ENCODE measurements around the gene MS4A3. TPM values are rescaled to one million over a fixed set of nuclear protein-coding genes. Genes with fewer than 3 reads are reported as not detected.
"Not testable (repeated sequence)": the region's sequence is repeated elsewhere in the genome, so short reads cannot be mapped to it uniquely, and the experiment has no call there.

Gene MS4A3
- total RNA-seq, 1 donor from 2014 or later: not detected

DNA sequence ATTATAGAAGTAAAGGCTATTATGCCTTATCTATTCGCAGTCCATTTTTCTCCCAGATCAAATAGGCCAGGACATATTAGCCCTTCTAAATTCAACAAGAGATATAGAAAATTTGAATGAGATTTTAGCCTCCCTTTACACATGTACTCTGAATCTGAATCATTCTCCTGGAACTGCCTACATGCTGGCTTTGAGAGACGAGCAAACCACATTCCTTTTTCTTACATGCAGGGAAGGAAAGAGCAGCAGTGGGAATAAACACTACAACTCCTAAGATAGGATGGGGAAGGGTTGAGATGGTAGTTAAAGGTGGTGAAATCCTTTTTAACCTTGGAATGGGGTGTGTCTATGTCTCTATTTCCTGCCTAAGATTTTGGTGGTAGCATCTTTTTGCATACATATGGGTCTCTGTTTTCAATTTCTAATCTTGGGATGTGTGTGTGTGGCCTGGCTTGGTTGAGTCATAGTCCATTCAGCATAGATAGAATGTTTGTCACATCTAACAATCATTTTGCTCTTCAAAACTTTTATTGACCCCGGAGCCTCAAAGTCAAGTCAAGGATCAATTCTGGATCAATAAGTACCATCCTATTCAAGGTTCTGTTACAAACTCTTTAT lies 27.3 kb upstream of the MS4A3 start:
- no peak for DNase-seq (ENCODE audit: low read depth)
- no peak for FAIRE-seq
- Histone ChIP-seq H3K36me3 (ENCODE audit: insufficient read depth, low read length) (no peaks in the 10 kb centered on the region), H3K4me1 (ENCODE audit: insufficient read depth, low read length) (no peaks in the 10 kb centered on the region), H4K20me1 (ENCODE audit: insufficient read depth, low read length) (no peaks in the 10 kb centered on the region), H3K27ac (ENCODE audit: low read depth, low read length) (no peak overlapping the region), H3K9ac (ENCODE audit: low read length) (no peak overlapping the region), H3K4me3 (ENCODE audit: insufficient read depth, low read depth, low read length) (no peak overlapping the region), H3K4me2 (ENCODE audit: low read length) (no peak overlapping the region), H2AFZ (ENCODE audit: low read depth, low read length) (no peak overlapping the region), H3K9me3 (ENCODE audit: insufficient read depth, low read depth, low read length) (no peaks in the 10 kb centered on the region), H3K79me2 (ENCODE audit: insufficient read depth, low read length) (no peaks in the 10 kb centered on the region), H3K27me3 (ENCODE audit: insufficient read depth, low read length) (no peaks in the 10 kb centered on the region)
- H3K36me3 Mint-ChIP-seq (ENCODE audit: low read depth, unreplicated experiment): no peaks in the 10 kb centered on the region
- no peak overlapping the region for H3K27ac Mint-ChIP-seq (ENCODE audit: unreplicated experiment)
- H3K4me3 Mint-ChIP-seq (ENCODE audit: unreplicated experiment): no peak overlapping the region
- no peak for TF ChIP-seq EZH2 (IDR thresholded peaks at IDR 0.05; ENCODE audit: insufficient read depth, low read length)
- TF ChIP-seq, protein P1, sequence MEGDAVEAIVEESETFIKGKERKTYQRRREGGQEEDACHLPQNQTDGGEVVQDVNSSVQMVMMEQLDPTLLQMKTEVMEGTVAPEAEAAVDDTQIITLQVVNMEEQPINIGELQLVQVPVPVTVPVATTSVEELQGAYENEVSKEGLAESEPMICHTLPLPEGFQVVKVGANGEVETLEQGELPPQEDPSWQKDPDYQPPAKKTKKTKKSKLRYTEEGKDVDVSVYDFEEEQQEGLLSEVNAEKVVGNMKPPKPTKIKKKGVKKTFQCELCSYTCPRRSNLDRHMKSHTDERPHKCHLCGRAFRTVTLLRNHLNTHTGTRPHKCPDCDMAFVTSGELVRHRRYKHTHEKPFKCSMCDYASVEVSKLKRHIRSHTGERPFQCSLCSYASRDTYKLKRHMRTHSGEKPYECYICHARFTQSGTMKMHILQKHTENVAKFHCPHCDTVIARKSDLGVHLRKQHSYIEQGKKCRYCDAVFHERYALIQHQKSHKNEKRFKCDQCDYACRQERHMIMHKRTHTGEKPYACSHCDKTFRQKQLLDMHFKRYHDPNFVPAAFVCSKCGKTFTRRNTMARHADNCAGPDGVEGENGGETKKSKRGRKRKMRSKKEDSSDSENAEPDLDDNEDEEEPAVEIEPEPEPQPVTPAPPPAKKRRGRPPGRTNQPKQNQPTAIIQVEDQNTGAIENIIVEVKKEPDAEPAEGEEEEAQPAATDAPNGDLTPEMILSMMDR (IDR thresholded peaks at IDR 0.05; ENCODE audit: insufficient read depth, low read depth, low read length): no peak
- H3K9me3 Mint-ChIP-seq (ENCODE audit: unreplicated experiment): no peaks in the 10 kb centered on the region
- H3K27me3 Mint-ChIP-seq (ENCODE audit: low read depth, unreplicated experiment): no peaks in the 10 kb centered on the region
- peaks cover 8% of the 10 kb centered on the region for H3K4me1 Mint-ChIP-seq (ENCODE audit: low read depth, unreplicated experiment)

DNA sequence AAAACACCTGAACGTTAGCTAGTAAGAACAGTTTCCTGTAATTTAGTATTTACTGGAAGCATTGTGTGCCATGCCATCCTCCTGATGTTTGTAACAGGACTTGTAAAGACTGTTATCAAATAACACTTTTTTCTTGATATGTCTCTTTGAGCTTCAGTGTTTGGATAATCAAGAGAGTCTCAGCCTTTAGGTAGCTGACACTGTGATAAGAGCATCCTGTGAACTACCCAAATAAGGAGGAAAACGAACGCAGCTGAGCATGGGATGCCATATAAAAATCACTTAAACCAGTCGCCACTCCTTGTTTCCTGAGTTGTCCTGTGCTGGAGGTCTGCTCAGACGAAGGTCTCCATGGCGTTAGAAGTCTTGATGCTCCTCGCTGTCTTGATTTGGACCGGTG lies 16.4 kb upstream of the MS4A3 start, which contains the start of gene OOSP2:
Gene OOSP2 (plus strand): TSS at position 301 of the 400 bp plus-strand sequence. CDS start 51 bp downstream, at position 352.
- H3K27ac Mint-ChIP-seq (ENCODE audit: unreplicated experiment): no peak within 1 kb of the TSS
- no peak within 1 kb of the TSS for H3K4me3 Mint-ChIP-seq (ENCODE audit: unreplicated experiment)
- H3K27me3 ChIP-seq (ENCODE audit: insufficient read depth, low read length): no peaks in the 10 kb centered on the region
- no peak within 1 kb of the TSS for H3K4me3 ChIP-seq (ENCODE audit: insufficient read depth, low read depth, low read length)
- no peaks in the 10 kb centered on the region for H3K36me3 Mint-ChIP-seq (ENCODE audit: low read depth, unreplicated experiment)
- H3K9me3 Mint-ChIP-seq (ENCODE audit: unreplicated experiment): no peaks in the 10 kb centered on the region
- H3K27ac ChIP-seq (ENCODE audit: low read depth, low read length): no peak within 1 kb of the TSS
- DNase-seq (ENCODE audit: low read depth): no peak
- no peaks in the 10 kb centered on the region for H3K4me1 ChIP-seq (ENCODE audit: insufficient read depth, low read length)
- H3K4me2 ChIP-seq (ENCODE audit: low read length): no peak within 1 kb of the TSS
- no peak within 1 kb of the TSS for H3K9ac ChIP-seq (ENCODE audit: low read length)
- TF ChIP-seq, protein P1 (IDR thresholded peaks at IDR 0.05; ENCODE audit: insufficient read depth, low read depth, low read length): no peak
- no peak for TF ChIP-seq EZH2 (IDR thresholded peaks at IDR 0.05; ENCODE audit: insufficient read depth, low read length)
- no peaks in the 10 kb centered on the region for H3K9me3 ChIP-seq (ENCODE audit: insufficient read depth, low read depth, low read length)
- no peak within 1 kb of the TSS for H2AFZ ChIP-seq (ENCODE audit: low read depth, low read length)
- H3K4me1 Mint-ChIP-seq (ENCODE audit: low read depth, unreplicated experiment): no peaks in the 10 kb centered on the region
- H4K20me1 ChIP-seq (ENCODE audit: insufficient read depth, low read length): no peaks in the 10 kb centered on the region
- H3K36me3 ChIP-seq (ENCODE audit: insufficient read depth, low read length): no peaks in the 10 kb centered on the region
- no peaks in the 10 kb centered on the region for H3K79me2 ChIP-seq (ENCODE audit: insufficient read depth, low read length)
- no peaks in the 10 kb centered on the region for H3K27me3 Mint-ChIP-seq (ENCODE audit: low read depth, unreplicated experiment)
- no peak for FAIRE-seq

DNA sequence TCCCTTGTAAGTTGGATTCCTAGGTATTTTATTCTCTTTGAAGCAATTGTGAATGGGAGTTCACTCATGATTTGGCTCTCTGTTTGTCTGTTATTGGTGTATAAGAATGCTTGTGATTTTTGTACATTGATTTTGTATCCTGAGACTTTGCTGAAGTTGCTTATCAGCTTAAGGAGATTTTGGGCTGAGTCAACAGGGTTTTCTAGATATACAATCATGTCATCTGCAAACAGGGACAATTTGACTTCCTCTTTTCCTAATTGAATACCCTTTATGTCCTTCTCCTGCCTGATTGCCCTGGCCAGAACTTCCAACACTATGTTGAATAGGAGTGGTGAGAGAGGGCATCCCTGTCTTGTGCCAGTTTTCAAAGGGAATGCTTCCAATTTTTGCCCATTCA lies 6.0 kb upstream of the MS4A3 start:
- H3K4me2 ChIP-seq (ENCODE audit: low read length); H3K4me3 Mint-ChIP-seq (ENCODE audit: unreplicated experiment); H3K79me2 ChIP-seq (ENCODE audit: insufficient read depth, low read length); H4K20me1 ChIP-seq (ENCODE audit: insufficient read depth, low read length); H3K9ac ChIP-seq (ENCODE audit: low read length); H3K9me3 ChIP-seq (ENCODE audit: insufficient read depth, low read depth, low read length); DNase-seq (ENCODE audit: low read depth); H3K27me3 ChIP-seq (ENCODE audit: insufficient read depth, low read length); H3K27ac Mint-ChIP-seq (ENCODE audit: unreplicated experiment); H3K36me3 ChIP-seq (ENCODE audit: insufficient read depth, low read length); H3K36me3 Mint-ChIP-seq (ENCODE audit: low read depth, unreplicated experiment); H3K27me3 Mint-ChIP-seq (ENCODE audit: low read depth, unreplicated experiment); H2AFZ ChIP-seq (ENCODE audit: low read depth, low read length); FAIRE-seq; H3K4me1 ChIP-seq (ENCODE audit: insufficient read depth, low read length); H3K4me3 ChIP-seq (ENCODE audit: insufficient read depth, low read depth, low read length); H3K9me3 Mint-ChIP-seq (ENCODE audit: unreplicated experiment); H3K27ac ChIP-seq (ENCODE audit: low read depth, low read length); H3K4me1 Mint-ChIP-seq (ENCODE audit: low read depth, unreplicated experiment): not testable (repeated sequence)

DNA sequence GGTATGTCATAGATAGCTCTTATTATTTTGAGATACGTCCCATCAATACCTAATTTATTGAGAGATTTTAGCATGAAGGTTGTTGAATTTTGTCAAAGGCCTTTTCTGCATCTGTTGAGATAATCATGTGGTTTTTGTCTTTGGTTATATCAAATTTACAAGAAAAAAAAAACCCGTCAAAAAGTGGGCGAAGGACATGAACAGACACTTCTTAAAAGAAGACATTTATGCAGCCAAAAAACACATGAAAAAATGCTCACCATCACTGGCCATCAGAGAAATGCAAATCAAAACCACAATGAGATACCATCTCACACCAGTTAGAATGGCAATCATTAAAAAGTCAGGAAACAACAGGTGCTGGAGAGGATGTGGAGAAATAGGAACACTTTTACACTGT lies 5.6 kb upstream of the MS4A3 start:
- not testable (repeated sequence) for H3K27ac ChIP-seq (ENCODE audit: low read depth, low read length); FAIRE-seq; H3K4me1 Mint-ChIP-seq (ENCODE audit: low read depth, unreplicated experiment); H3K4me3 Mint-ChIP-seq (ENCODE audit: unreplicated experiment); H3K27me3 ChIP-seq (ENCODE audit: insufficient read depth, low read length); H3K4me3 ChIP-seq (ENCODE audit: insufficient read depth, low read depth, low read length); H3K27me3 Mint-ChIP-seq (ENCODE audit: low read depth, unreplicated experiment); H3K9me3 Mint-ChIP-seq (ENCODE audit: unreplicated experiment); H3K36me3 Mint-ChIP-seq (ENCODE audit: low read depth, unreplicated experiment); H3K79me2 ChIP-seq (ENCODE audit: insufficient read depth, low read length); H3K9me3 ChIP-seq (ENCODE audit: insufficient read depth, low read depth, low read length); H3K27ac Mint-ChIP-seq (ENCODE audit: unreplicated experiment); DNase-seq (ENCODE audit: low read depth); H3K36me3 ChIP-seq (ENCODE audit: insufficient read depth, low read length); H4K20me1 ChIP-seq (ENCODE audit: insufficient read depth, low read length); H2AFZ ChIP-seq (ENCODE audit: low read depth, low read length); H3K9ac ChIP-seq (ENCODE audit: low read length); H3K4me2 ChIP-seq (ENCODE audit: low read length); H3K4me1 ChIP-seq (ENCODE audit: insufficient read depth, low read length)

All from astrocyte (in vitro differentiated cells and primary cell).